Activated CD4-positive, alpha-beta T cell treated with anti-CD3 and anti-CD28 coated beads, Interleukin-2, amount 10 ng/mL, durations not matched to agents 24 days and 14 days (primary cell): ENCODE measurements around the gene MYOM1. TPM values are rescaled to one million over a fixed set of nuclear protein-coding genes. Genes with fewer than 3 reads are reported as not detected.

Experiments used
- DNase-seq: peaks from one replicate; pipeline ENCODE4 v3.0.0; 2022
- H3K27ac Mint-ChIP-seq: one replicate; pipeline ENCODE4 v1.8.0; 2022; ENCODE audit warnings: mild to moderate bottlenecking, mixed read lengths
- H3K27me3 Mint-ChIP-seq: one replicate; pipeline ENCODE4 v1.8.0; 2022; ENCODE audit warnings: mixed read lengths
- H3K36me3 Mint-ChIP-seq: one replicate; pipeline ENCODE4 v1.8.0; 2022; ENCODE audit warnings: low read depth, mild to moderate bottlenecking, mixed read lengths
- H3K4me1 Mint-ChIP-seq: one replicate; pipeline ENCODE4 v1.8.0; 2021; ENCODE audit warnings: mixed read lengths
- H3K4me3 Mint-ChIP-seq: one replicate; pipeline ENCODE4 v1.8.0; 2022; ENCODE audit warnings: mild to moderate bottlenecking, moderate library complexity, mixed read lengths
- H3K9me3 Mint-ChIP-seq: one replicate; pipeline ENCODE4 v1.8.0; 2021; ENCODE audit warnings: mixed read lengths
- intact Hi-C: fragments of 100-400 bp; cut with micrococcal nuclease; formaldehyde crosslinking; loops from one replicate; pipeline ENCODE4 v1.15.1; 2023
- total RNA-seq: library from RNA; stranded (reverse); gene quantifications from 2 replicates; pipeline ENCODE4 v1.2.3, GENCODE V29; 2022

MYOM1 gene
- total RNA-seq, 1 donor from 2014 or later, result 0.75 TPM

DNA sequence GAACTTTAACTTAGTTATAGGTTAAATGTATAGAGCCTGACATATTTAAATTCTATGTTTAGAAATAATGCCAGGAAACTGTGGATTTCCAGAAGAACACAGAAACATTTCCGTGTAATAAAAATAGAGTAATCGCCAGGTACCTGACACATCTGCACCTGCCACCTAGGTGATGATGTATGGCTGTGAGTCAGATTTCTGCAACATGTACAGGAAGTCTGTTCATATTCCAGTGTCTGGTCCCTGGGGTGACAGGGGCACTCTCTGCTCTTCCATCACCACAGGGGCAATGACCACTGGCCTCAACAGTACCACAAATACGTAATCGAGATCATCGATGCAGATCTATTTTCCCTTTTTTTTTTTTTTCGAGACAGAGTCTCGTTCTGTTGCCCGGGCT is 105.7 kb downstream of the MYOM1 start:
- Mint-ChIP-seq H3K27me3 (no peaks in the 10 kb centered on the region), H3K4me3 (no peak overlapping the region), H3K9me3 (no peaks in the 10 kb centered on the region), H3K27ac (no peak overlapping the region), H3K36me3 (peaks cover 1% of the 10 kb centered on the region), H3K4me1 (no peaks in the 10 kb centered on the region)
- no peak for DNase-seq
- intact Hi-C loops, result no loop called here

GRCh38 chr18:3111523-3112240 is 108.1 kb downstream of the MYOM1 start:
- H3K36me3 Mint-ChIP-seq, result peaks cover 1% of the 10 kb centered on the region
- no peak overlapping the region for H3K27ac Mint-ChIP-seq
- no peaks in the 10 kb centered on the region for H3K9me3 Mint-ChIP-seq
- H3K27me3 Mint-ChIP-seq, result peaks cover 2% of the 10 kb centered on the region
- intact Hi-C loops, result no loop called here
- DNase-seq, result no peak
- H3K4me1 Mint-ChIP-seq, result no peaks in the 10 kb centered on the region
- H3K4me3 Mint-ChIP-seq, result no peak overlapping the region

- Mint-ChIP-seq H3K4me1 (no peaks in the 10 kb centered on the region), H3K27me3 (peaks cover 2% of the 10 kb centered on the region), H3K4me3 (no peak overlapping the region), H3K36me3 (peaks cover 1% of the 10 kb centered on the region), H3K9me3 (no peaks in the 10 kb centered on the region), H3K27ac (no peak overlapping the region)
- DNase-seq, result no peak
- intact Hi-C loops, result no loop called here
Observed at GRCh38 chr18:3110034-3110752, 109.6 kb downstream of the MYOM1 start.

- intact Hi-C loops, result no loop called here
- Mint-ChIP-seq H3K27ac (no peak overlapping the region), H3K27me3 (peaks cover 2% of the 10 kb centered on the region), H3K9me3 (no peaks in the 10 kb centered on the region), H3K4me3 (no peak overlapping the region), H3K4me1 (no peaks in the 10 kb centered on the region), H3K36me3 (no peaks in the 10 kb centered on the region)
- no peak for DNase-seq
Observed at GRCh38 chr18:3107740-3108151, 112.0 kb downstream of the MYOM1 start.

- Mint-ChIP-seq H3K9me3 (no peaks in the 10 kb centered on the region), H3K4me1 (no peaks in the 10 kb centered on the region), H3K27me3 (peaks cover 2% of the 10 kb centered on the region), H3K4me3 (no peak overlapping the region), H3K27ac (no peak overlapping the region), H3K36me3 (no peaks in the 10 kb centered on the region)
- intact Hi-C loops, result no loop called here
- DNase-seq, result no peak
Observed at GRCh38 chr18:3104190-3105054, 115.3 kb downstream of the MYOM1 start.

GRCh38 chr18:3103576-3103975 is 116.2 kb downstream of the MYOM1 start:
- DNase-seq, result no peak
- intact Hi-C loops, result no loop called here
- Mint-ChIP-seq H3K27ac (no peak overlapping the region), H3K4me3 (no peak overlapping the region), H3K4me1 (no peaks in the 10 kb centered on the region), H3K27me3 (peaks cover 2% of the 10 kb centered on the region), H3K9me3 (no peaks in the 10 kb centered on the region), H3K36me3 (no peaks in the 10 kb centered on the region)

GRCh38 chr18:3102983-3103382 is 116.8 kb downstream of the MYOM1 start:
- DNase-seq, result no peak
- Mint-ChIP-seq H3K4me3 (no peak overlapping the region), H3K27ac (no peak overlapping the region), H3K27me3 (peaks cover 1% of the 10 kb centered on the region), H3K4me1 (peaks cover under 1% of the 10 kb centered on the region), H3K36me3 (no peaks in the 10 kb centered on the region), H3K9me3 (no peaks in the 10 kb centered on the region)
- intact Hi-C loops, result no loop called here

DNA sequence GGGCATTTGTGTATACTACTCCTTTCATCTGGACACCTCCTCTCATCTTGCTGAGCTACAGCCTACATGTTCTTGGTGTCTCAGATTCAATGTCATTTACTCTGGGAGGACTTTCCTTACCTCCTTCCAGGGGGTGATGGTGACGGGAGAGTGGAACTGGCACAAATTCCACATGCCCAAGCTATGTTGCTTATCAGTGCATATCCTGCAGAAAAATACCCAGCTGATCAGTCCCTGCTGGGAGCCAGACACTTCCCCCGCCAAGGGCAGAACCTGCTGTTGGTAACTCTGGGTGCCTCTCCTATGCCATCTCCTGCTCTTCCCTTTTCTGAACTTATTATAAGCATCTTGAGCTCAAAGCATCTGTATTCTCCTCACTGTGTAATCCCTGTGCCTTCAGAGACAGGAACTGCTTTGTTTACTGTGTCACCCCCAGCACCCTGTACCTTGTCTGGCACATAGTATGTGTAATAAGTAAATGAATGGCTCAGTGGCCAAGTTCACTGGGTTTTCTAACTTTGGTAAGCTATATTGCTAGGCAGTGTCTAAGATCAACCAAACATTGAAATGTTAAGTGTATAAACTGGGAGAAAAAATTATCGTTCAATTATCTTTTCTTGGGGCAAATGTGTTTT is 119.2 kb downstream of the MYOM1 start:
- DNase-seq, result no peak
- intact Hi-C loops, result no loop called here
- Mint-ChIP-seq H3K4me3 (no peak overlapping the region), H3K27me3 (no peaks in the 10 kb centered on the region), H3K4me1 (peaks cover 16% of the 10 kb centered on the region), H3K27ac (no peak overlapping the region), H3K9me3 (no peaks in the 10 kb centered on the region), H3K36me3 (no peaks in the 10 kb centered on the region)

- Mint-ChIP-seq H3K4me1 (peaks cover 18% of the 10 kb centered on the region), H3K4me3 (no peak overlapping the region), H3K27ac (no peak overlapping the region), H3K9me3 (no peaks in the 10 kb centered on the region), H3K27me3 (no peaks in the 10 kb centered on the region), H3K36me3 (no peaks in the 10 kb centered on the region)
- intact Hi-C loops, result no loop called here
- no peak for DNase-seq
Observed at GRCh38 chr18:3099327-3099726, 120.4 kb downstream of the MYOM1 start.

DNA sequence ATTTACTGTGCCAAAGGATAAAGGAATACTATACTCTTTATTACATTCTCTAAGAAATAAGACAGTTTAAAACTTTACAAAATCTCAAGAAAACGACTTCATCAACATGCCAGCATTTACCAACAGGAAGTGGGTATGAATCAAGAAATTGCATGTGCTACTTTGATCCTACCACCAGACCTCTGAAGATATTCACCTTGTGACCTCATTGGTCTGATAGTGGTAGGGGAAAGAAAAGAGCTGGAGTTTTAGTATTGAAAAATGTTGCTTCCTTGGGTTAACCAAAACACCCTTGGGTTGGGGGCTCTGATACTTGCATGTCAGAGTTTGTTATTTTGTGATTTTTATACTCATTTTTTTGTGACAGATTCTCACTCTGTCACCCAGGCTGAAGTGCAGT is 122.7 kb downstream of the MYOM1 start:
- intact Hi-C loops, result no loop called here
- Mint-ChIP-seq H3K27ac (no peak overlapping the region), H3K4me3 (no peak overlapping the region), H3K9me3 (no peaks in the 10 kb centered on the region), H3K27me3 (no peaks in the 10 kb centered on the region), H3K4me1 (peaks cover 23% of the 10 kb centered on the region), H3K36me3 (no peaks in the 10 kb centered on the region)
- DNase-seq, result peak; percentile 64

GRCh38 chr18:3095921-3096320 is 123.8 kb downstream of the MYOM1 start:
- Mint-ChIP-seq H3K36me3 (no peaks in the 10 kb centered on the region), H3K4me1 (peaks cover 23% of the 10 kb centered on the region), H3K27me3 (no peaks in the 10 kb centered on the region), H3K9me3 (no peaks in the 10 kb centered on the region), H3K4me3 (no peak overlapping the region), H3K27ac (no peak overlapping the region)
- DNase-seq, result no peak
- intact Hi-C loops, result no loop called here

GRCh38 chr18:3094338-3094684 is 125.5 kb downstream of the MYOM1 start:
- Mint-ChIP-seq H3K4me3 (no peak overlapping the region), H3K4me1 (peaks cover 23% of the 10 kb centered on the region), H3K36me3 (no peaks in the 10 kb centered on the region), H3K27ac (no peak overlapping the region), H3K9me3 (no peaks in the 10 kb centered on the region), H3K27me3 (no peaks in the 10 kb centered on the region)
- intact Hi-C loops, result no loop called here
- DNase-seq, result no peak

- H3K4me3 Mint-ChIP-seq, result no peak overlapping the region
- intact Hi-C loops, result no loop called here
- no peak overlapping the region for H3K27ac Mint-ChIP-seq
- H3K36me3 Mint-ChIP-seq, result no peaks in the 10 kb centered on the region
- no peaks in the 10 kb centered on the region for H3K9me3 Mint-ChIP-seq
- H3K27me3 Mint-ChIP-seq, result no peaks in the 10 kb centered on the region
- DNase-seq, result no peak
- peaks cover 24% of the 10 kb centered on the region for H3K4me1 Mint-ChIP-seq
Observed at GRCh38 chr18:3093624-3094337, 126.0 kb downstream of the MYOM1 start.
